AG08396 (cell line): ENCODE results near the gene TTLL7.

Experiments used
- DNase-seq: peaks from one replicate; pipeline ENCODE4 v3.0.0; 2012; ENCODE audit warnings: low spot score, mixed read lengths

Gene TTLL7, protein sequence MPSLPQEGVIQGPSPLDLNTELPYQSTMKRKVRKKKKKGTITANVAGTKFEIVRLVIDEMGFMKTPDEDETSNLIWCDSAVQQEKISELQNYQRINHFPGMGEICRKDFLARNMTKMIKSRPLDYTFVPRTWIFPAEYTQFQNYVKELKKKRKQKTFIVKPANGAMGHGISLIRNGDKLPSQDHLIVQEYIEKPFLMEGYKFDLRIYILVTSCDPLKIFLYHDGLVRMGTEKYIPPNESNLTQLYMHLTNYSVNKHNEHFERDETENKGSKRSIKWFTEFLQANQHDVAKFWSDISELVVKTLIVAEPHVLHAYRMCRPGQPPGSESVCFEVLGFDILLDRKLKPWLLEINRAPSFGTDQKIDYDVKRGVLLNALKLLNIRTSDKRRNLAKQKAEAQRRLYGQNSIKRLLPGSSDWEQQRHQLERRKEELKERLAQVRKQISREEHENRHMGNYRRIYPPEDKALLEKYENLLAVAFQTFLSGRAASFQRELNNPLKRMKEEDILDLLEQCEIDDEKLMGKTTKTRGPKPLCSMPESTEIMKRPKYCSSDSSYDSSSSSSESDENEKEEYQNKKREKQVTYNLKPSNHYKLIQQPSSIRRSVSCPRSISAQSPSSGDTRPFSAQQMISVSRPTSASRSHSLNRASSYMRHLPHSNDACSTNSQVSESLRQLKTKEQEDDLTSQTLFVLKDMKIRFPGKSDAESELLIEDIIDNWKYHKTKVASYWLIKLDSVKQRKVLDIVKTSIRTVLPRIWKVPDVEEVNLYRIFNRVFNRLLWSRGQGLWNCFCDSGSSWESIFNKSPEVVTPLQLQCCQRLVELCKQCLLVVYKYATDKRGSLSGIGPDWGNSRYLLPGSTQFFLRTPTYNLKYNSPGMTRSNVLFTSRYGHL

DNA sequence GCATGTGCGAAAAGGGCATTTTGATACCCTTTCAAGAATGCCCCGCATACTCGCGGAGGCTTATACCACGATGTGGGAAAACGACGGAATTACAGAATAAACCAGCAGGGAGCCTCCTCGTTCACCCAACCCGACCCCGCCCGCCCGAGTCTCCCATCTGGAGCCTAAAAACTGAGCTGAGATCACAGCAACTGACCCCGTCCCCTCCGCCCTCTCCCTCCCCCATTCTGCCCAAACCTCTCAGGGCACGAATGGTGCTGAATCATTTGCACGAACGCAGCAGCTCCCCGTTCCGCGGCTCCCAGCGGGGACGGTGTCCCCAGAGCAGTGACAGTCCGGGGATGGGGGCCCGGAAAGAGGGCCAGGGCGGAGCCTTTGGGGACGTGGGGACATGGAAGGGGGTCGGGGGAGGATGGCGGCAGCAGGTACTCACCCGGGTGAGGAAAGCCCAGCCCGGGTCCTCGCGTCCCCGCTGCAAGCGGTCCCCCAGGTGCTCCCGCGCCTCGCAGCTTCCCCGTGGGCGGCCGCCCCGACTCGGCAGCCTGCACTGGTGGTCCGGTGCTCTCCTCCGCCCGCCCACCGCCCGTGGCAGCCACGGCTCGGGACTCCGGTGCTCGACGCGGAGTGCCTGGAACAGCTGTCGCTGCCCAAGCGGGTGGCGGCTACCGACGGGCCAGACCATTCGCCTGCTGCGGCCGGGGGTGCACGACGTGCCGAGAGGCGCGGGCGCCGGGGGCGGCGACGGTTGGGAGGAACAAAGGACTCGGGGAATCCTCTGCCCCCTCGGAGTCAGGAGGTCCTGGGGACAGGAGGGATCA is at the start of gene TTLL7:
TSS of gene TTLL7 (minus strand) at position 635 of the 818 bp plus-strand sequence. CDS start 46,921 bp downstream, outside the sequence.
- peak; percentile 87 for DNase-seq

DNA sequence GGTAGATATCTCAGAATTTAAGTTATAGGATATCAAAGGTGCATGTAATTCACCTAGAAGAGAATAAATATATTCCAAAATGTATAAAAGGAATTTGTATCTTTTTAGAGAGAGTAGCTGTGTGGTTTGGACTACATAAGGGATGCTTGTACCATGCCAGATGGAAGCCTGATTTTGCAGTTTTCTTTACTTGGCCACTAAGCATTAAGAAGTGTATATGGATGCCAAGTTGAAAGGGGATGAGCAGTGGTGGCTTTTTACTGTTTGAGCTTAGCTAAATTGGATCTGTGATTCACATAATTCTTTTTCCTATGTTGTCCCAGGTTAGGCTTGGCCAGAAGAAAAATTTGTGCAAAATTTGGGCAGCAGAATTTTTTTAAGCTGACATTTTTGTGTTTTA is 43.5 kb upstream of the TTLL7 start:
- DNase-seq: no peak

DNA sequence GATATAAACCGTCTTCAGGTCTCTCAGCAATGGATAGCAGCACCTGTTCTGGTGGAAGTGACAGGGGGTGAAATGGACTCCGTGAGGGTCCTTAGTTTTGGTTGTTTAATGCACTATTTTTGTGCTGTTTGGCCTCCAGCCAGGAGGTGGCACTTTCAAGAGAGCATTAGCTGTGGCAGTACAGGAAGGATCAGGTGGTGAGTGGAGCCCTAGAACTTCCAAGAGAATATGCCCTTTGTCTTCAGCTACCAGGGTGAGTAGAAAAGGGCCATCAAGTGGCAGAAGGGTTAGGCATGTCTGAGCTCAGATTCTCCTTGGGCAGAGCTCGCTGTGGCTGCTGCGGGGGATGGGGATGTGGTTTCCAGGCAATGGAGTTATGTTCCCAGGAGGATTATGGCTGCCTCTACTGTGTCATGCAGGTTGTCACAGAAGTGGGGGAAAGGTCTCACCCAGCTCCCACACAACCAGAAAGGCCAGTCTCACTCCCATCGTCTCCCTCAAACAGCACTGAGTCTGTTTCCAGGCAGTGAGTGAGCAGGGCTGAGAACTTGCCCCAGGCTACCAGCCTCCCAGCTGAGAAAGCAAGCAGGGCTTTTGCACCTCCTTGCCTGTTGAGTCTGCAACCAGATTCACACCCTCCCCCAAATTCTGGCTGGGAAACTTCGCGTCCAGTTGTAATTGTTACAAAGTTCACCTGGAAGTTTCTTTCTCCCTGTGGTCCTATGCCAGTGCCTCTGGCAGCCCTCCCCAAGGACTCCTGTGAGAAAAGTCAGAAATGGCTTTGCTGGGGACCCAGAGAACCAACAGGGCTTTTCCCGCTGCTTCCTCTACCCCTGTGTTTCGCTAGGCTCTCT is 39.1 kb upstream of the TTLL7 start:
- no peak for DNase-seq

DNA sequence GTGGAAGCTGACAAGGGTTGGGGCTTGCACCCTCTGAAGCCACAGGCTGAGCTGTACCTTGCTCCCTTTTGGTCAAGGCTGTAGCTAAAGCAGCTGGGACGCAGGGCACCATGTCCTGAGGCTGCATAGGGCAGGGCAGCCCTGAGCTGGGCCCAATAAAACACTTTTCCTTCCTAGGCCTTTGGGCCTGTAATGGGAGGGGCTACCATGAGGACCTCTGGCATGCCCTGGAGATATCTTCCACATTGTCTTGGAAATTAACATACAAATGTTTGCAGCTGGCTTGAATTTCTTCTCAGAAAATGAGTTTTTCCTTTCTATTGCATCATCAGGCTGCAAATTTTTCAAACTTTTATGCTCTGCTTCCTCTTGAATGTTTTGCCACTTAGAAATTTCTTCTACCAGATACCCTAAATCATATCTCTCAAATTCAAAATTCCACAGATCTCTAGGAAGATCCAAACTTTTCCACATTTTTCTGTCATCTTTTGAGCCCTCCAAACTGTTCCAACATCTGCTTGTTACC is 32.9 kb upstream of the TTLL7 start:
- no peak for DNase-seq

DNA sequence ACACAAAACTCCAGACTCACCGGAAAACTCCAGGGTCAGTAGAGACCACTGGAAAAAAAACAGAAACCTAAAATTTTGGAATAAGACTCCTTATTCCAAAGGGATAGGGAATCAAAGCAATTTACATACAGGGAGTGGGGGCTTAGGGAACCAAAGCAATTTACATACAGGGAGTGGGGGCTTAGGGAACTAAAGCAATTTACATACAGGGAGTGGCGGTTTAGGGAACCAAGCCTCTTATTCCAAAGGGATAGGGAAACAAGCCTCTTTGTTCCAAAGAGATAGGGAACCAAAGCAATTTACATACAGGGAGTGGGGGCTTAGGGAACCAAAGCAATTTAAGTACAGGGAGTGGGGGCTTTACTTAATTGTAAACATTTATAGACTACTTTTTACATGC is 28.4 kb upstream of the TTLL7 start:
- no peak for DNase-seq

DNA sequence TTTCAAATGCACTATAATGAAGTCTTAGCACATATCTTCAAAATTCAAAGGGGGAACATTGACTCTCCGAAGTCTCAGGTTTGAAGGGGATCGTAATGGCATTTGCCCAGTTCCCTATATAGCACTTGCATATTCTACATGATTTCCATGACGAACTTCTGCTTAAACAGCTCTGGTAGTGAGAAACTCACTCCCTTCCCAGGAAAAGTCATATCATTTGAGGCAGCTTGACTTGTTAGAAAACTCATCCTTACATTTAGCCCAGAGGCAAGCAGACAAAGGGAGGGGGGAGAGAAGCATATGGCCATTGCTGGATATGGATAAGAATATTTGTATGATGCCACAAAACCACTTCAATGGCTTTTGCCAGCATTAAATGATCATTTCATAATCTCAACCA is 27.0 kb upstream of the TTLL7 start:
- DNase-seq: no peak

DNA sequence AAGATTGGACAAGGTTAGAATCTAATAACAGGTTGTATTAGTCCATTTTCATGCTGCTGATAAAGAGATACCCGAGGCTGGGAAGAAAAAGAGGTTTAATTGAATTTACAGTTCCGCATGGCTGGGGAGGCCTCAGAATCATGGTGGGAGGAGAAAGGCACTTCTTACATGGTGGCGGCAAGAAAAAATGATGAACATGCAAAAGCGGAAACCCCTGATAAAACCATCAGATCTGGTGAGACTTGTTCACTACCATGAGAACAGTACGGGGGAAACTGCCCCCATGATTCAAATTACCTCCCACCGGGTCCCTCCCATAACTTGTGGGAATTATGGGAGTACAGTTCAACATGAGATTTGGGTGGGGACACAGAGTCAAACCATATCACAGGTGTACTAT is 22.9 kb upstream of the TTLL7 start:
- DNase-seq: no peak

DNA sequence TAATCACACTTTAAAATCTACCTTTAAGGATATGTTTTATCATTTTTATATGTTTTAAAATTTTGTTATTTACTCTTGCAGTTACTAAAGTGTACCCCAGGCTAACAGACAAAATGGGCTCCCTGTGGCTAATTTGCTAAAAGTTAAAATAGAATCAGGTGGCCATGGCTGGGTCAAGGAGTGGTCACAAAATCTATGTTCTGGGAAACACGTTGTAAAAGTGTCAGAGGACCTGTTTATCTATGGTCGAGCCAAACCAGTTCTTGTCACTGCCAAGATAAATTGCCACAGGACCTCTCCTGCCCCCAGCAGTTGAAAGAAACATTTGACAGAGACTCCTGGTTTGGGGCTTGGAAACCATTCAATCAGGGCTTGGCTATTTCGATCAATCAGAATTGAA is 21.2 kb upstream of the TTLL7 start:
- no peak for DNase-seq

DNA sequence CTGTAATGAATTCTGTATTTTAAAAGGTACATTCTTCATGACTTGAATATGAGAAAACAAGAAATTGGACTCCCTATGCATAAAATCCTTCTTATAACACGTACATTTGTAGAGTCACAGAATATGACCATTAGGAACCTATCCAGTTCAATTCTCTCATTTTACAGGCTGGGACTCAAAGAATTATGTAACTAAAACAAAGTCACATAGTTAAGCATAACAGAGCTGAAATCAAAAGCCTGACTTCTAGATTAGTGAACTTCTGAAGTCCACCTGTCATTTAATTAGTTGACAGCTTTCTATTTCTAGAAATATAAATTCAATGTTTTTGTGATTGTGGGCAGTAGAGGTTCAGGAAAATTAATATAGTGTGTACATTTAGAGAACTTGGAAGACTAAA is 20.3 kb upstream of the TTLL7 start:
- DNase-seq: no peak

DNA sequence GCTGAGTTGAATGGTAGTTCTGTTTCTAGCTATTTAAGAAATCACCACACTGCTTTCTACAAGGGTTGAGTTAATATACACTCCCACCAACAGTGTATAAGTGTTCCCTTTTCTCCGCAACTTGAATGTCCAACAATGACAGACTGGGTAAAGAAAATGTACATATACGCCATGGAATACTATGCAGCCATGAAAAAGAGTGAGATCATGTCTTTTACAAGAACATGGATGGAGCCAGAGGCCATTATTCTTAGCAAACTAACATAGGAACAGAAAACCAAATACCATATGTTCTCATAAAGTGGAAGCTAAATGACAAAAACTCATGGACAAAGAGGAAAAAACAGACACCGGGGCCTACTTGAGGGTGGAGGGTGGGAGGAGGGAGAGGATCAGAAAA is 14.8 kb upstream of the TTLL7 start:
- DNase-seq: no peak

DNA sequence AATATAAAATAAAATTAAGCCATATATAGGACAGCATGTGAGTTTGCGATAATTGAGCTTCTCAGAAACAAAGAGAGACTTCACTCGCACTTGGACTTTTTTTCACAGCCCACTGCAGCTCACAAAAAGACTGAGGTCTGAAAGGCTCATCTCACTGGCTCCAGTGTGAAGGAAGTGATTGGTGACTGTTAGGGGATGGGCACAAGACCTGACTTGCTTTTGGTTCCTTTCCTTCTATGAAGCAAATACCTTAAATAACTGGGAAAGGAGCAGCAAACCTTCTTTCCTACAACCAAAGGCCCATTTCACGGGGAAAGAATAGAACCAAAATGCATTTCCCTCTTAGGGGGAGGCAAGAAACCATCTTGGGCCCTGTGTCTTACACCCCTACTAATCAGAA is 13.1 kb upstream of the TTLL7 start:
- no peak for DNase-seq

DNA sequence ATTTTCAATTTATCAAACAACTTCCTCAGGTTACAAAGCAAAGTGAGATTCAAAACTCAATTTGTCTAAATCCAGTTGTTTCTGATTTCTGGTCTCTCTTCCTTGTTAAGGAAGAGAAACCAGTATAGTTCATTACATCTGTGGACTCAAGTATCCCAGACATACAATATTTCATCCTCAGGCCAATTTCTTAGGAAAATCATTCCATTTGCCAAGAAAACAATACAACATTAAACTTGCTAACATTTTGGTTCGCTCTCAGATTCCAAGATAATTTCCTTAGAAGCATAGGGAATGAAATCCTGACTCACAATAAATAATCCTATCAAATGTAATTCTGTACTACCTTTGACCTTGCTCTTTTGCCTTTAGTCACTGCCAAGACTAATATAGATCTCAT is 11.2 kb upstream of the TTLL7 start:
- no peak for DNase-seq

DNA sequence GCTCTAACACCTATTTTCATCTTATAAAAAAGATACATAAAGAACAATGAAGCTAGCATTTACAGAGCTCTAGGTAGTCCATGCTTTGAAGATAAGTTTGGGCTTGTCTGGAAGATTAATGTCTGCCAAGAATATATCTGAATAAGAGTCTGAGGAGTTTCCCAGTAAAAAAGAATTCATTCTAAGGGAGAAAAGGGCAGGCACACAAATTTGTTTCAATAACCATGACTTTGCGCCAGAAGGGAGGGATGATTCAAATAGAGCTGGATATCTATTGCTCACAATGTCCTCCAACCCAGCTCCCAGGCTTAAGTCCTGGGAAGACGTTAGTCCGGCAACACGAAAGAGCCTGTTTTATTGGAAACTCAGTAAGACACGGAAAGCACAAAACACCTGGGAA is 9.7 kb upstream of the TTLL7 start:
- DNase-seq: no peak

DNA sequence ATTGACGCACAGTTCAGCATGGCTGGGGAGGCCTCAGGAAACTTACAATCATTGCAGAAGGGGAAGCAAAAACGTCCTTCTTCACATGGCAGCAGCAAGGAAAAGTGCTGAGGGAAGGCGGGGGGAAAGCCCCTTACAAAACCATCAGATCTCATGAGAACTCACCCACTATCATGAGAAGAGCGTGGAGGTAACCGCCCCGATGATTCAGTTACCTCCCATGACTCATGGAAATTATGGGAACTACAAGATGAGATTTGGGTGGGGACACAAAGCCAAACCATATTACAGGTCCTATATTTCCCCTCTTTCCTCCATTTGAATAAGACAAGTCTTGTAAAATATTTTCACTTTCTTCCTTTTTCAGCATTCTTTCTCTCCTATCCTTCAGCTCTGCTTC is 7.7 kb upstream of the TTLL7 start:
- DNase-seq: no peak

DNA sequence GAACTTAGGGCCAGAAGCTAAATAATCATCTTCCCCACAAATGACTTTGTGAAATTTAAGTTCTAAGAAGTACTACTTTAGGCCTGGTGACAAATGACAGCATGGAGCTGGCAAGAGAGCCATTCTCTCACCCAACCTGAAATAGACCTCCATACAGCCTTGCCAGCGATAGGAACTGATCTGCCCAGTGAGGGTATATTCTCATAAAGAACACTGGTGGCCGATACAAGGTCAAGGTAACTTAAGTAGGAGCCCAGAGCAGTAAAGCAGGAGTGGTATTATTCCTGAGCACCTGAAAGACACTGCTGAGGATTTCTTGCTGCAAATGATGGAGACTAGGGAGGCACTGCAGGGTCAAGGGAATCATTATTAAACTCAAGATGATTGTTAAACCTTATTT is 2.6 kb upstream of the TTLL7 start:
- DNase-seq: no peak

DNA sequence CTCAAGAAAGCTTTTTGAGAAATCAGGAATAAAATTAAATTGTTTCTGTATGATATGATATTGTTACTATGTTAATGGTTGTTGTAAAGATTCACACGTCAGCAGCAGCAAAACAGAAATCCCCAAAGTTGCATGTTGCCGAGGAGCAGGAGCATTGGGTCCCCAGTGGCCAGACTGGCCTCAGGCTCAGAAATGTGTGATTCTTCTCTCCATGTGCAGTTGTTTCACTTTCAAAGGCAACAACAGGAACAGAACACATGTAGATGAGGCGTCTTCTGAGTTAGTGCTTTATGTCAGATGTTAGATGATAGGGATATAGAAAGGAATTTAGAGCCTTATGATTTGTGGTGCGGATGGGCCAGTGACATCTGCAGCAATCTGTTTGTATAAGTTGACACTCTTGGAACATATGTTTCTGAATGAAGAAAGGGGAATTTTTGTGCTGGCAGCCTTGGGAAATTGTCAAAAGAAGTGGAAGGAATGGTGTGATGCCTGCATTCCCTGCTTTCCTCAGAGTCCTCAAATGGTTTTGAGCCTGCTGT is 2.1 kb upstream of the TTLL7 start:
- DNase-seq: no peak

DNA sequence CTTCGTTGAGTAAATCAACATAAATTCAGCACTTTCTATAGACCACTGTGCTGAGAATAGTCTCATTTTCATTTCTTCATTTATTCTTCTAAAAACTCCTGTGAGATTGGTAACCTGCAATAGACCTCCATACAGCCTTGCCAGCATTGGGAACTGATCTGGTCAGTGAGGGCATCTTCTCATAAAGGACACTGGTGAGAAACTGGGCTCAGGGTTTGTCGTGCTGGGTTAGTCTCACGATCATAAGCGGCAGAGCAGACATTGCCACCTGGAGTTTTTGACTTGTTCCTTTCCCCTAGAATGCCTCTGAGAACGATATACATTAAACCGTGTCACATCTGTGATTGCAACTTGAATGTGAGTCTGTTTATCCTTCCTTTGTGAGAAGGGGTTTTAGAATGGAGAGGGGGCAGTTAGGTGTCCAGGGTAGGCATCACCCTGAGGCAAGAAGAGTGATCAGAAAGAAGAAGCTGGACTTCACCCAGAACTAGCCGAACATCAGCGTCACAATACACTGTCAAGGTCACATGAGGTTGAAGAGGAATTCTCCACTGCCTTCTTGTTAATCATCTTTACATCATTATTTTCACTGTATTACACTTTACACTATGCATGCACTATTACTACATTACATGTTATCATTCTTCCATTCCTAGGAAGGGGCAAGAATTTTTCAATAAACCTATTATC is 1.4 kb upstream of the TTLL7 start:
- no peak for DNase-seq

DNA sequence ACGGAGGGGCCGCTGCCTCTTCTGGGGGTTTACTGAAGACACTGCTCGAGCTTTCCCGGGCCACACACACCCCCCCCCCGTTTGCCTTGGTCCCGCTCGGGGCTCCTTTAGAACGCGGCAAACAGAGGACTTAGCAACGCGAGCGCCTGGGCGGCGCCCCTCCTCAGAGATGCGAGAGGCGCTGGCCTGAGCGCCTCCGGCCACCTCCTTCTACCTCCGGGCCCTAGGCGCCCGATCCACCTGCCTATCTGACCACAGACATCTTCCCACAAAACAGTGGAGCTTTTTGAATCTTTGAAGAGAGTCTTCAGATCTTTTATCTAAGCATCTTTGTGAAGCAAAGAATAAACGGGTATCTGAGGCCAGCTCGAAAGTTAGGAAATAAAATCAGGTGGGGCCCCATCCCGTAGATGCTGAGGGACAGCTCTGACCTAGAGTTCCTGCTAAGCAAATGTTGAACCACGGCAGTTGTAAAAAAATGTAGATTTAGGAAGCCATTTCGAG is 436 bp upstream of the TTLL7 start:
- DNase-seq: peak; percentile 84

DNA sequence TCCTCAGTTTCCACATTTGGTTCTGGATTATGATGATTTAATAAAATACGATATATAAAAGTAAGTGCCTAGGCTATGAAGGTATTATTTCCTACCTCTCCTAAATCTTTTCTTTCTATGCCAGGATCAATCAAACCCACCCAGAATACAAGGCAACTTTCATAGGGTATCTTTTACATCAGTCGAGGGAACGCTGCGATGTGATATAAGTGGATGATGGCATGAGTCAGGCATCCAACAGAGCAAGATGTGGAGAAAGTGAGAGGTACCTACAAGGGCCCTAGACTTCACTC is 781 bp downstream of the TTLL7 start:
- DNase-seq: no peak

DNA sequence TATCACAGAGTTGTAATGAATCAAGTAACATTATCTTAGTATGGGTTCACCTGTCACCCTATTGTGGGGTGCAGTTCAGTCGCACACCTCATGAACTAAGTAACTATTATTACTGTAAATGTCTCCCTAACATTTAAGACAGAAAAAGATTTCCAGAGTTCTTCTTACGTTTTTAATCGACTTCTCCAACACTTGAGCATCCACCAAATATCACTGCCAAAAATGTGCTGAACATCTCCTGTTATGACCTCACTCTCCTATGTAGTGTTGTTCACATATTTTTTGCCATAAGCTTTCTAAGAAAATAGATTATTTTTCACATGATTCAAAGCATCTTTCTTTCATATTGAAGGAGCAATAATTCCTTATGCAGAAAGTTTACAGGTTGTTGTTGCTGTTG is 1.3 kb downstream of the TTLL7 start:
- no peak for DNase-seq
